GM19452 (cell line): ENCODE results near the gene MKLN1.
A peak's percentile ranks its signal among the peaks of the same experiment; 100 is the strongest.
"Not testable (repeated sequence)": the region's sequence is repeated elsewhere in the genome, so short reads cannot be mapped to it uniquely, and the experiment has no call there.

Experiments used
- ATAC-seq: cut with Tn5 transposase; IDR thresholded peaks from one replicate; pipeline ENCODE4 v1.9.1; 2021; ENCODE audit not compliant: unreplicated experiment

The MKLN1 gene

DNA sequence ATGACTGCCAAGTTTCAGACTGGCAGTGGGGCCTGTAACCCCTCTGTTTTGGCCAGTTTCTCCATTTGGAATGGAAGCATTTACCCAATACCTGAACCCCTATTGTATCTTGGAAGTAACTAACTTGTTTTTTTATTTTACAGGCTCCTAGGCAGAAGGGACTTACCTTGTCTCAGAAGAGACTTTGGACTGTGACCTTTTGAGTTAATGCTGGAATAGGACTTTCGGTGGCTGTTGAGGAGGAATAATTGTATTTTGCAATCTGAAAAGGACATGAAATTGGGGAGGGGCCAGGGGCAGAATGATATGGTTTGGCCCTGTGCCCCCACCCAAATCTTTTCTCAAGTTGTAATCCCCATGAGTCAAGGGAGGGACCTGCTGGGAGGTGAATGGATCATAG is 20.0 kb upstream of the MKLN1 start:
- no peak for ATAC-seq

DNA sequence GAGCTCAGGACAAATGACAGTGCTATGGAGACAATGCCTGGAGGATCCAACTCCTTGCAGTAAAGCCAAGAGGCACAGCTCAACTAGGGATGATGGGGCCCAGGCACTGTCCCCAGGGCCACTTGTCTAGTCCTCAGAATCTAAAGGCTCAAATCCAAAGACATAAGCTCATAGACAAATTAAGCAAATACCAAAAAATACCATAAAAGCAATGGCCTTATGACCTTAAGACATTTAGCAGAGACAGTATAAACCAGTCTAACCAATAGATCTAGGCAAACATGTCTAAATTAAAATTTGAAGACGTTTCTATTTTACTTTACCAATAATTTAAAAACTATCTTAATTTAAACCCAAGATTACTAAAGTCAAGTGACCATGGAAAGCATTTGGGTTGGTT is 14.8 kb upstream of the MKLN1 start:
- ATAC-seq = no peak

DNA sequence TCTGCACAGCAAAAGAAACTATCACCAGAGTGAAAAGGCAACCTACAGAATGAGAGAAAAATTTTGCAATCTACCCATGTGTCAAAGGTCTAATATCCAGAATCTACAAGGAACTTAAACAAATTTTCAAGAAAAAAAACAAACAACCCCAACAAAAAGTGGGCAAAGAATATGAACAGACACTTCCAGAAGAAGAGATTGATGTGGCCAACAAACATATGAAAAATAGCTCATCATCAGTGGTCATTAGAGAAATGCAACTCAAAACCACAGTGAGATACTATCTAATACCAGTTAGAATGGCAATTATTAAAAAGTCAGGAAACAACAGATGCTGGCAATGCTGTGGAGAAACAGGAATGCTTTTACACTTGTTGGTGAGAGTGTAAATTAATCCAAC is 7.1 kb upstream of the MKLN1 start:
- no peak for ATAC-seq

- no peak for ATAC-seq
These were observed 6.0 kb upstream of the MKLN1 start for GRCh38 chr7:131321656-131322055.

- ATAC-seq = no peak
These were observed 5.6 kb upstream of the MKLN1 start for GRCh38 chr7:131322061-131322460.

DNA sequence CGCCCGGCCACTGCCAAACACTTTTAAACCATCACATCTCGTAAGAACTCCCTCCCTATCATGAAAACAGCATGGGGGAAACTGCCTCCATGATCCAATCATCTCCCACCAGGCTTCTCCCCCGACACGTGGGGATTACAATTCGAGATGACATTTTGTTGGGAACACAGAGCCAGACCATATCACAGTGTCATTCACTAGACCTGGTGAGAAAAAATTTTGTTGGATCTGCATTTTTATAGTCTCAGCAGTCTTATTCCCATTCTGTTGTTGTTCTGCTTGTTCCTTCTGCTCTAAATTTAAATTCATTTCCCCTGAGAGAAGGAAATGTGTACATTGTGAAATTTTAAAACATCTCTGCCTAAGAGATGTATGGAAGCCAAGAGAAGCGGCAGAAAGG is 4.8 kb upstream of the MKLN1 start:
- no peak for ATAC-seq

DNA sequence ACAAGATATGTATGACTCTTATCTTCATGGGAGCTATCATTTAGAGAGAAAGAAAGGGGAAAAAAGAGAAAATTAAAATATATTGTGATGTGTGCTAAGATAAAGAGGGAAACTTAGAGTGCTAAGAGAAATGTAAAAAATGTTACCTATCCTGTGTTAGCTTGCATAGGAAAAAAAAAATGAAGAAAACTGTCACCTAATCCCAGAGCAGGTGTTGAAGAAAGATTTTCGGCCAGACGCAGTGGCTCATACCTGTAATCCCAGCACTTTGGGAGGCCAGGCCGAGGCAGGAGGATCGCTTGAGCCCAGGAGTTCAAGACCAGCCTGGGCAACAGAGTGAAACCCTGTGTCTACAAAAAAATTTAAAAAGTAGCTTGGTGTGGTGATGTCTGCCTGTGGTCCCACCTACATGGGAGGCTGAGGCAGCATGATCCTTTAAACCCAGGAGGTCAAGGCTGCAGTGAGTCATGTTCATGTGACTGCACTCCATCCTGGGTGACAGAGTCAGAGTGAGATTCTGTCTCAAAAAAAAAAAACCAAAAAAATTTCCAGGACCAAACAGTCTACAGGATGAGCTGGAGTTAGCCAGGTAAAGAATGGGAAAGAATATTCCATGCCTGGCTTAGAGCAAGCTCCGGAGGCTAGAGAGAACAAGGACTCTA is 2.4 kb upstream of the MKLN1 start:
- no peak for ATAC-seq

GRCh38 chr7:131326576-131326975 is 1.1 kb upstream of the MKLN1 start:
- ATAC-seq = no peak

DNA sequence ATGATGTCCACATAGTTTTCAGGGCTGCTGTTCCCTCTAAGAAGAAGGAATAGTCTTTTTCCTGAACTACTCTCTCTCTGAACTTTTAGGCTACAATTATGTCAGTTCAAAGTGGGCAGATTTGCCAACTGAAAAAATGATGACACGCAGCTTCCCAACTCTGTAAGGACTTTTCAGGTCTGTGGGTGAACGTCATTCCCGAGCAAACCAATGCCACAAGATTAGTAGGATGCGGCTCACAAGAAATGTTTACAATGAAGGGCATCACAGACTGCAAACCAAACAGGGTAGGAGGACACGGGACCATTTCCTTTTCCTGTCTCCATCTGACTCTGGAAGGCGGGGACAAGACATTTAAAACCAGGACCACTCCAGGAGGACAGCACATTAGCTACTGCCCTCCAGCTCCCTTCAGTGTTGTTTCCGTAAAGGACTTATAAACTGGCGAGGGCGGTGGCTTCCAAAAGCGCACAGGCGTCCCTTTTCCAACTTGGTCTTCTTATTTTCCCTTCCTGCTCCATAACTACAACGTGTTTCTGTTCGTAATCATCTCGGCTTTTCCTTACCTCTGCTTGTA is 539 bp upstream of the MKLN1 start:
- ATAC-seq = peak; percentile 18

- ATAC-seq = no peak
These were observed 900 bp downstream of the MKLN1 start for GRCh38 chr7:131328377-131329175.

- no peak for ATAC-seq
These were observed 1.5 kb downstream of the MKLN1 start for GRCh38 chr7:131329176-131329570.

- ATAC-seq = no peak
These were observed 2.6 kb downstream of the MKLN1 start for GRCh38 chr7:131330299-131330698.

- ATAC-seq = no peak
These were observed 4.1 kb downstream of the MKLN1 start for GRCh38 chr7:131331806-131332205.

- not testable (repeated sequence) for ATAC-seq
These were observed 5.1 kb downstream of the MKLN1 start for GRCh38 chr7:131332729-131333128.

- ATAC-seq = no peak
These were observed 8.1 kb downstream of the MKLN1 start for GRCh38 chr7:131335639-131336381.

- no peak for ATAC-seq
These were observed 9.3 kb downstream of the MKLN1 start for GRCh38 chr7:131336956-131337355.

DNA sequence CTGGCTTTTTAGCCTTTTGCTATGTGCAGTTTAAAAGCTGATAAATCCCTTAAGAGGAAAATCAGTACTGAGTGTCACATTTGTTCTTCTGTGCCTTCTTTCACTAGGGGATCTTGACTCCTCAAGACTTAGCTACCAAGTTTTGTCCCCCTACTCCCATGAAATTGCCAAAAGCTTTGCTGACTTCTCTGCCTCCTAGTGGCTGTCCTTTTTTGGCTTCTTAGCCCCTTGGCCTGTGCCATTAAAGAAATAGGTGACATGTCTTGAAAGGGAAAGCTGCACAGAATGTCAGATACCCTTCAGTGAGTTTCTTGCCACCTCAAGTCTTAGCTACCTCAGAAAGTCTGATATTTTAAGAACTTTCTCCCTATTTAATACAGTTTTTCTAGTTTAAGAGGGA is 10.5 kb downstream of the MKLN1 start:
- ATAC-seq = no peak

DNA sequence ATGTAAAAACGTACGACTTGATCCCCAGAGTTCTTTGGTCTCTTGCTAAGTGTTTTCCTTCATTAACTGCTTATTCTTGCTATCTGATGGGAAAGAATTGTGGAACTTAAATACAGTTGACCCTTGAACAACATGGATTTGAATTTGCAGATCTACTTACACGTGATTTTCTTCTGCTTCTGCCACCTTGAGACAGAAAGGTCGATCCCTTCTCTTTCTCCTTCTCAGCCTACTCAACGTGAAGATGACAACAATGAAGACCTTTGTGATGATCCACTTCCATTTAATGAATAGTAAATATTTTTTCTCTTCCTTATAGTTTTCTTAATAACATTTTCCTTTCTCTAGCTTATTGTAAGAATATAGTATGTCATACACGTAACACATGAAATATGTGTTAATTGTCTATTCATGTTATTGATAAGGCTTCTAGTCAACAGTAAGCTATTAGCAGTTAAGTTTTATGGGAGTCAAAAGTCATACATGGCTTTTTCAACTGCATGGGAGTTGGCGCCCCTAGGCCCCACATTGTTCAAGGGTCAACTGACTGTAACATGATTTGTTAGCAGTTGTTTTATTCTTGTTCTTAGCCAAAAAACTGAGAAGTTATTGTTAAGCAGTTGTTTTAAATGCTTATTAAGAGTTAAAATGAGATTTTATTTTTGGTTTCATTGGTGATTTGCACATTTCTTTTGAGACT is 11.2 kb downstream of the MKLN1 start:
- no peak for ATAC-seq

GRCh38 chr7:131341690-131342089 is 14.0 kb downstream of the MKLN1 start:
- no peak for ATAC-seq

- ATAC-seq = no peak
These were observed 15.3 kb downstream of the MKLN1 start for GRCh38 chr7:131342864-131343442.
